Nephron (organoid): ENCODE results near the gene NFASC.

Experiments
- H3K27ac Mint-ChIP-seq, 3 experiments: 2 replicates each; pipeline ENCODE4 v1.8.0; 2020; ENCODE audit warnings: mixed read lengths in 3 of 3, mild to moderate bottlenecking in 2 of 3, moderate library complexity in 1 of 3
- H3K27me3 Mint-ChIP-seq: 2 replicates; pipeline ENCODE4 v1.8.0; 2021; ENCODE audit warnings: low read depth, mild to moderate bottlenecking, moderate library complexity, mixed read lengths
- H3K36me3 Mint-ChIP-seq: 2 replicates; pipeline ENCODE4 v1.8.0; 2020; ENCODE audit warnings: low read depth, mixed read lengths
- H3K4me1 Mint-ChIP-seq: 2 replicates; pipeline ENCODE4 v1.8.0; 2020; ENCODE audit warnings: mixed read lengths
- H3K4me3 Mint-ChIP-seq, 3 experiments: 2 replicates each; pipeline ENCODE4 v1.8.0; 2020; ENCODE audit warnings: mild to moderate bottlenecking in 3 of 3, mixed read lengths in 3 of 3, moderate library complexity in 2 of 3
- H3K9me3 Mint-ChIP-seq: 2 replicates; pipeline ENCODE4 v1.8.0; 2020; ENCODE audit warnings: mixed read lengths
- CTCF ChIP-seq, 3 experiments: fragments of 200-600 bp; sonication (generic); IDR thresholded peaks; one replicate each; pipeline ENCODE4 v1.5.0; 2021; ENCODE audit warnings: antibody characterized with exemption in 3 of 3; ENCODE audit not compliant: unreplicated experiment in 3 of 3

Gene NFASC

GRCh38 chr1:204990721-204991341 lies 120.2 kb downstream of the NFASC start:
- Mint-ChIP-seq H3K4me1 (peaks cover 18% of the 10 kb centered on the region), H3K27ac (no peak overlapping the region), H3K9me3 (no peaks in the 10 kb centered on the region), H3K4me3 (no peak overlapping the region), H3K36me3 (no peaks in the 10 kb centered on the region), H3K27me3 (peaks cover 39% of the 10 kb centered on the region)
- no peak for TF ChIP-seq CTCF (IDR thresholded peaks at IDR 0.05; ENCODE audit: unreplicated experiment in 3 of 3)

GRCh38 chr1:204991342-204991844 lies 120.7 kb downstream of the NFASC start:
- Mint-ChIP-seq H3K36me3 (no peaks in the 10 kb centered on the region), H3K27me3 (peaks cover 39% of the 10 kb centered on the region), H3K4me1 (peaks cover 22% of the 10 kb centered on the region), H3K27ac (no peak overlapping the region), H3K9me3 (no peaks in the 10 kb centered on the region), H3K4me3 (no peak overlapping the region)
- TF ChIP-seq CTCF (IDR thresholded peaks at IDR 0.05; ENCODE audit: unreplicated experiment in 3 of 3) = no peak

- Mint-ChIP-seq H3K4me3 (no peak overlapping the region), H3K27me3 (peaks cover 39% of the 10 kb centered on the region), H3K9me3 (no peaks in the 10 kb centered on the region), H3K36me3 (no peaks in the 10 kb centered on the region), H3K4me1 (peaks cover 23% of the 10 kb centered on the region), H3K27ac (no peak overlapping the region)
- TF ChIP-seq CTCF (IDR thresholded peaks at IDR 0.05; ENCODE audit: unreplicated experiment in 3 of 3) = no peak
Measured at GRCh38 chr1:204992201-204992997, 121.7 kb downstream of the NFASC start.

- Mint-ChIP-seq H3K4me3 (no peak overlapping the region), H3K27ac (no peak overlapping the region), H3K4me1 (peaks cover 28% of the 10 kb centered on the region), H3K36me3 (no peaks in the 10 kb centered on the region), H3K9me3 (no peaks in the 10 kb centered on the region), H3K27me3 (peaks cover 39% of the 10 kb centered on the region)
- TF ChIP-seq CTCF (IDR thresholded peaks at IDR 0.05; ENCODE audit: unreplicated experiment in 3 of 3) = no peak
Measured at GRCh38 chr1:204992998-204993314, 122.3 kb downstream of the NFASC start.

GRCh38 chr1:204994086-204994862 lies 123.6 kb downstream of the NFASC start:
- Mint-ChIP-seq H3K27me3 (peaks cover 26% of the 10 kb centered on the region), H3K27ac (no peak overlapping the region), H3K4me1 (peaks cover 37% of the 10 kb centered on the region), H3K36me3 (no peaks in the 10 kb centered on the region), H3K9me3 (no peaks in the 10 kb centered on the region), H3K4me3 (no peak overlapping the region)
- no peak for TF ChIP-seq CTCF (IDR thresholded peaks at IDR 0.05; ENCODE audit: unreplicated experiment in 3 of 3)
